HG03521 (cell line): ENCODE results near the gene PLXNA2.

Experiments used
- ATAC-seq: cut with Tn5 transposase; IDR thresholded peaks from one replicate; pipeline ENCODE4 v1.9.1; 2021; ENCODE audit warnings: mild to moderate bottlenecking, moderate library complexity; ENCODE audit not compliant: unreplicated experiment

Gene PLXNA2

GRCh38 chr1:208242146-208242545 is 2.0 kb downstream of the PLXNA2 start:
- ATAC-seq = no peak

- no peak for ATAC-seq
Measured at GRCh38 chr1:208241512-208241911, 2.7 kb downstream of the PLXNA2 start.

GRCh38 chr1:208240662-208241355 is 3.4 kb downstream of the PLXNA2 start:
- ATAC-seq = no peak

- no peak for ATAC-seq
Measured at GRCh38 chr1:208239473-208240381, 4.5 kb downstream of the PLXNA2 start.

- no peak for ATAC-seq
Measured at GRCh38 chr1:208238710-208239472, 5.3 kb downstream of the PLXNA2 start.

- no peak for ATAC-seq
Measured at GRCh38 chr1:208237241-208237640, 6.9 kb downstream of the PLXNA2 start.

- no peak for ATAC-seq
Measured at GRCh38 chr1:208235982-208236761, 8.0 kb downstream of the PLXNA2 start.

- no peak for ATAC-seq
Measured at GRCh38 chr1:208235356-208235981, 8.7 kb downstream of the PLXNA2 start.

- ATAC-seq = no peak
Measured at GRCh38 chr1:208234721-208235120, 9.5 kb downstream of the PLXNA2 start.

- ATAC-seq = no peak
Measured at GRCh38 chr1:208233978-208234377, 10.2 kb downstream of the PLXNA2 start.

- ATAC-seq = no peak
Measured at GRCh38 chr1:208233546-208233945, 10.6 kb downstream of the PLXNA2 start.

GRCh38 chr1:208232662-208233038 is 11.5 kb downstream of the PLXNA2 start:
- ATAC-seq = no peak

GRCh38 chr1:208231881-208232661 is 12.1 kb downstream of the PLXNA2 start:
- no peak for ATAC-seq

- ATAC-seq = no peak
Measured at GRCh38 chr1:208230668-208231529, 13.3 kb downstream of the PLXNA2 start.

- ATAC-seq = no peak
Measured at GRCh38 chr1:208228550-208228949, 15.6 kb downstream of the PLXNA2 start.

GRCh38 chr1:208228026-208228425 is 16.2 kb downstream of the PLXNA2 start:
- no peak for ATAC-seq

GRCh38 chr1:208227366-208227765 is 16.8 kb downstream of the PLXNA2 start:
- no peak for ATAC-seq
